H9 (cell line): ENCODE measurements around the gene MYBPC2. TPM values are rescaled to one million over a fixed set of nuclear protein-coding genes. Genes with fewer than 3 reads are reported as not detected.
A peak's percentile ranks its signal among the peaks of the same experiment; 100 is the strongest.

ENCODE experiments used
- DNase-seq: peaks from one replicate; pipeline ENCODE4 v3.0.0-alpha.2; 2017
- H2AFZ ChIP-seq: one replicate; pipeline ENCODE4 v1.6.1; 2013; ENCODE audit warnings: mild to moderate bottlenecking, low read length, control low read depth, moderate library complexity
- H2AK5ac ChIP-seq: 2 replicates; pipeline ENCODE4 v1.6.1; 2013; ENCODE audit warnings: low read length, control low read depth, mixed read lengths; ENCODE audit not compliant: insufficient read length
- H2BK120ac ChIP-seq: one replicate; pipeline ENCODE4 v1.6.1; 2013; ENCODE audit warnings: low read depth, mild to moderate bottlenecking, low read length, control low read depth, inconsistent platforms; ENCODE audit not compliant: poor library complexity, severe bottlenecking
- H2BK12ac ChIP-seq: 2 replicates; pipeline ENCODE4 v1.6.1; 2013; ENCODE audit warnings: low read length, control low read depth, mixed read lengths, low read depth; ENCODE audit not compliant: insufficient read length
- H2BK15ac ChIP-seq: 2 replicates; pipeline ENCODE4 v1.6.1; 2013; ENCODE audit warnings: low read depth, low read length, control low read depth
- H2BK20ac ChIP-seq: one replicate; pipeline ENCODE4 v1.6.1; 2013; ENCODE audit warnings: low read depth, mild to moderate bottlenecking, low read length, control low read depth, inconsistent platforms; ENCODE audit not compliant: poor library complexity, severe bottlenecking
- H2BK5ac ChIP-seq: 2 replicates; pipeline ENCODE4 v1.6.1; 2013; ENCODE audit warnings: low read length, control low read depth, mixed read lengths; ENCODE audit not compliant: insufficient read length
- H3K14ac ChIP-seq: 2 replicates; pipeline ENCODE4 v1.6.1; 2013; ENCODE audit warnings: low read length, control low read depth; ENCODE audit not compliant: insufficient read depth
- H3K18ac ChIP-seq: 2 replicates; pipeline ENCODE4 v1.6.1; 2013; ENCODE audit warnings: low read depth, mild to moderate bottlenecking, mixed read lengths, low read length, control low read depth; ENCODE audit not compliant: insufficient read length
- H3K23ac ChIP-seq: 2 replicates; pipeline ENCODE4 v1.6.1; 2013; ENCODE audit warnings: low read length, control low read depth, mixed read lengths, low read depth; ENCODE audit not compliant: insufficient read length
- H3K23me2 ChIP-seq: 2 replicates; pipeline ENCODE4 v1.6.1; 2013; ENCODE audit warnings: low read depth, mild to moderate bottlenecking, mixed read lengths, low read length, control low read depth; ENCODE audit not compliant: insufficient read length, poor library complexity, severe bottlenecking
- H3K27ac ChIP-seq: 2 replicates; pipeline ENCODE4 v1.5.1; 2013; ENCODE audit warnings: low read length, control low read depth, mixed read lengths, low read depth; ENCODE audit not compliant: insufficient read length
- H3K27me3 ChIP-seq: 2 replicates; pipeline ENCODE4 v1.6.1; 2013; ENCODE audit warnings: low read length, control low read depth, inconsistent platforms; ENCODE audit not compliant: insufficient read depth
- H3K4ac ChIP-seq: 2 replicates; pipeline ENCODE4 v1.6.1; 2013; ENCODE audit warnings: low read depth, mild to moderate bottlenecking, control low read depth, inconsistent platforms, low read length, moderate library complexity
- H3K4me1 ChIP-seq: 2 replicates; pipeline ENCODE4 v1.6.1; 2013; ENCODE audit warnings: low read length, control low read depth, inconsistent platforms; ENCODE audit not compliant: insufficient read depth
- H3K4me2 ChIP-seq: 2 replicates; pipeline ENCODE4 v1.6.1; 2013; ENCODE audit warnings: low read length, control low read depth, mixed read lengths; ENCODE audit not compliant: insufficient read length, insufficient read depth
- H3K56ac ChIP-seq: 2 replicates; pipeline ENCODE4 v1.6.1; 2013; ENCODE audit warnings: low read depth, mild to moderate bottlenecking, mixed read lengths, low read length, control low read depth; ENCODE audit not compliant: insufficient read length
- H3K79me1 ChIP-seq: 2 replicates; pipeline ENCODE4 v1.6.1; 2013; ENCODE audit warnings: low read depth, mild to moderate bottlenecking, moderate library complexity, low read length, control low read depth, inconsistent platforms; ENCODE audit not compliant: insufficient read depth, poor library complexity, severe bottlenecking
- H3K79me2 ChIP-seq: 2 replicates; pipeline ENCODE4 v1.6.1; 2013; ENCODE audit warnings: low read length, control low read depth, inconsistent platforms; ENCODE audit not compliant: insufficient read depth
- H3K9ac ChIP-seq: 2 replicates; pipeline ENCODE4 v1.6.1; 2013; ENCODE audit warnings: low read length, control low read depth, mixed read lengths; ENCODE audit not compliant: insufficient read length; ENCODE audit errors: extremely low read depth
- H3K9me3 ChIP-seq: one replicate; pipeline ENCODE4 v1.6.1; 2013; ENCODE audit warnings: low read depth, low read length, inconsistent platforms; ENCODE audit not compliant: control insufficient read depth
- H3T11ph ChIP-seq: one replicate; pipeline ENCODE4 v1.6.1; 2013; ENCODE audit warnings: mild to moderate bottlenecking, low read length, control low read depth, inconsistent platforms
- H4K20me1 ChIP-seq: one replicate; pipeline ENCODE4 v1.6.1; 2013; ENCODE audit not compliant: control insufficient read depth, insufficient read length, insufficient read depth
- H4K5ac ChIP-seq: 2 replicates; pipeline ENCODE4 v1.6.1; 2013; ENCODE audit warnings: low read depth, mild to moderate bottlenecking, mixed read lengths, low read length, control low read depth; ENCODE audit not compliant: insufficient read length
- H4K8ac ChIP-seq: replicated peaks from 2 replicates; pipeline ENCODE4 v1.6.1; 2013; ENCODE audit warnings: low read length, control low read depth, mixed read lengths, low read depth; ENCODE audit not compliant: insufficient read length
- H4K91ac ChIP-seq: 2 replicates; pipeline ENCODE4 v1.6.1; 2013; ENCODE audit warnings: low read depth, mild to moderate bottlenecking, moderate library complexity, mixed read lengths, low read length, control low read depth; ENCODE audit not compliant: insufficient read length
- H3K27ac Mint-ChIP-seq, 3 experiments: 2 replicates in 2 of 3; 3 replicates in 1 of 3; pipeline ENCODE4 v1.8.0; 2020 to 2021; ENCODE audit warnings: mixed read lengths in 3 of 3, mild to moderate bottlenecking in 1 of 3, moderate library complexity in 1 of 3
- H3K27me3 Mint-ChIP-seq: 2 replicates; pipeline ENCODE4 v1.8.0; 2021; ENCODE audit warnings: low read depth, mild to moderate bottlenecking, moderate library complexity, mixed read lengths
- H3K36me3 Mint-ChIP-seq, 3 experiments: 2 replicates in 2 of 3; 3 replicates in 1 of 3; pipeline ENCODE4 v1.8.0; 2020 to 2021; ENCODE audit warnings: low read depth in 3 of 3, mixed read lengths in 3 of 3; ENCODE audit not compliant: insufficient read depth in 1 of 3
- H3K4me1 Mint-ChIP-seq, 2 experiments: 2 replicates each; pipeline ENCODE4 v1.8.0; 2020; ENCODE audit warnings: mixed read lengths in 2 of 2
- H3K4me3 Mint-ChIP-seq, 2 experiments: 2 replicates in 1 of 2; 3 replicates in 1 of 2; pipeline ENCODE4 v1.8.0; 2020 to 2021; ENCODE audit warnings: mild to moderate bottlenecking in 2 of 2, mixed read lengths in 2 of 2, moderate library complexity in 1 of 2
- H3K9me3 Mint-ChIP-seq, 2 experiments: 2 replicates in 1 of 2; 3 replicates in 1 of 2; pipeline ENCODE4 v1.8.0; 2020; ENCODE audit warnings: mild to moderate bottlenecking in 2 of 2, mixed read lengths in 2 of 2, moderate library complexity in 1 of 2
- CTCF ChIP-seq: fragments of 200-600 bp; sonication (generic); conservative IDR thresholded peaks from 3 replicates; pipeline ENCODE4 v1.8.0; 2021; ENCODE audit warnings: antibody characterized with exemption, mild to moderate bottlenecking
- WGBS: extraction: QIAGEN DNeasy Blood & Tissue Kit; methylation state at CpG from one replicate; pipeline ENCODE4 v1.1.7; 2013; ENCODE audit warnings: missing lambda C conversion rate, low lambda C conversion rate, mixed read lengths; ENCODE audit not compliant: insufficient read length; ENCODE audit errors: extremely low coverage; 5-methylcytosine and 5-hydroxymethylcytosine counted together
- total RNA-seq: library from RNA; stranded (reverse); gene quantifications from 2 replicates; pipeline ENCODE4 v1.2.1, GENCODE V29; 2021

The MYBPC2 gene
- total RNA-seq, 1 experiment from 2014 or later: 4.9 TPM

GRCh38 chr19:50398675-50399367, 33.9 kb upstream of the MYBPC2 start:
- no peaks in the 10 kb centered on the region for H3K23me2 ChIP-seq
- no peak overlapping the region for H2BK120ac ChIP-seq
- H3K4me3 Mint-ChIP-seq: no peak overlapping the region

More at GRCh38 chr19:50398675-50399367, 33.9 kb upstream of the MYBPC2 start:
- Histone ChIP-seq H3K18ac (no peak overlapping the region), H2BK12ac (no peak overlapping the region), H3K4me1 (no peaks in the 10 kb centered on the region), H3K9ac (no peak overlapping the region), H2BK20ac (no peak overlapping the region), H3T11ph (no peak overlapping the region), H4K91ac (no peak overlapping the region), H4K8ac (no peak overlapping the region), H3K14ac (no peak overlapping the region), H2BK15ac (no peak overlapping the region), H3K79me2 (peaks cover 2% of the 10 kb centered on the region; the same call in 1 of the 2 replicates), H3K9me3 (no peaks in the 10 kb centered on the region), H2AFZ (no peak overlapping the region), H3K79me1 (no peaks in the 10 kb centered on the region), H3K56ac (no peak overlapping the region), H3K27me3 (no peaks in the 10 kb centered on the region), H3K27ac (no peak overlapping the region), H3K4ac (no peak overlapping the region), H3K4me2 (no peak overlapping the region), H4K20me1 (no peaks in the 10 kb centered on the region), H3K23ac (no peak overlapping the region), H4K5ac (no peak overlapping the region), H2AK5ac (no peak overlapping the region), H2BK5ac (no peak overlapping the region)
- peak overlapping the region in 2 of 3 experiments; percentile 30 to 83; a peak in 2 of 7 replicates for H3K27ac Mint-ChIP-seq
- H3K4me1 Mint-ChIP-seq: no peaks in the 10 kb centered on the region
- no peak for DNase-seq
- no peaks in the 10 kb centered on the region for H3K9me3 Mint-ChIP-seq
- H3K36me3 Mint-ChIP-seq: peaks cover 23 to 47% (median 38%) of the 10 kb centered on the region in 3 experiments
- no peaks in the 10 kb centered on the region for H3K27me3 Mint-ChIP-seq
- no CpG with 5 or more reads among the region's 13 CpGs for WGBS
- no peak for TF ChIP-seq CTCF
